ENCODE measurements around the gene KCNT1.
"Not testable (repeated sequence)": the region's sequence is repeated elsewhere in the genome, so short reads cannot be mapped to it uniquely, and the experiment has no call there.

The KCNT1 gene

GRCh38 chr9:135701959-135702721 is at the start of gene KCNT1:
TSS of gene KCNT1 (plus strand) at chr9:135702185. CDS start at chr9:135702259, 74 bp downstream.
- DNase-seq (ENCODE audit: low read depth), result no peak

- no peak for DNase-seq (ENCODE audit: low read depth)
Measured at GRCh38 chr9:135655317-135655716, 46.7 kb upstream of the KCNT1 start.

GRCh38 chr9:135657416-135657815 is 44.6 kb upstream of the KCNT1 start:
- no peak for DNase-seq (ENCODE audit: low read depth)

GRCh38 chr9:135659252-135659651 is 42.7 kb upstream of the KCNT1 start:
- no peak for DNase-seq (ENCODE audit: low read depth)

GRCh38 chr9:135660407-135660806 is 41.6 kb upstream of the KCNT1 start:
- DNase-seq (ENCODE audit: low read depth), result no peak

GRCh38 chr9:135661816-135662560 is 40.0 kb upstream of the KCNT1 start:
- DNase-seq (ENCODE audit: low read depth), result no peak

GRCh38 chr9:135662758-135663450 is 39.1 kb upstream of the KCNT1 start, which contains the start of gene LCN9:
TSS of gene LCN9 (plus strand) at chr9:135663309. CDS start at chr9:135663322, 13 bp downstream.
- no peak for DNase-seq (ENCODE audit: low read depth)

- DNase-seq (ENCODE audit: low read depth), result no peak
Measured at GRCh38 chr9:135663451-135663770, 38.6 kb upstream of the KCNT1 start.

- no peak for DNase-seq (ENCODE audit: low read depth)
Measured at GRCh38 chr9:135663857-135664256, 38.1 kb upstream of the KCNT1 start.

- no peak for DNase-seq (ENCODE audit: low read depth)
Measured at GRCh38 chr9:135664266-135664665, 37.7 kb upstream of the KCNT1 start.

GRCh38 chr9:135664801-135665794 is 36.9 kb upstream of the KCNT1 start:
- DNase-seq (ENCODE audit: low read depth), result no peak

GRCh38 chr9:135665795-135666189 is 36.2 kb upstream of the KCNT1 start:
- no peak for DNase-seq (ENCODE audit: low read depth)

GRCh38 chr9:135666534-135667462 is 35.2 kb upstream of the KCNT1 start:
- DNase-seq (ENCODE audit: low read depth), result no peak

- DNase-seq (ENCODE audit: low read depth), result no peak
Measured at GRCh38 chr9:135667463-135668001, 34.5 kb upstream of the KCNT1 start.

GRCh38 chr9:135669018-135669417 is 33.0 kb upstream of the KCNT1 start:
- not testable (repeated sequence) for DNase-seq (ENCODE audit: low read depth)

- DNase-seq (ENCODE audit: low read depth), result no peak
Measured at GRCh38 chr9:135669616-135670285, 32.2 kb upstream of the KCNT1 start.

GRCh38 chr9:135670721-135671590 is 31.0 kb upstream of the KCNT1 start:
- no peak for DNase-seq (ENCODE audit: low read depth)

GRCh38 chr9:135671591-135672041 is 30.4 kb upstream of the KCNT1 start:
- no peak for DNase-seq (ENCODE audit: low read depth)

Data from GM04503 (cell line).